ENCODE results near the gene SLC3A2. TPM values are rescaled to one million over a fixed set of nuclear protein-coding genes. Genes with fewer than 3 reads are reported as not detected.
"Not testable (repeated sequence)": the region's sequence is repeated elsewhere in the genome, so short reads cannot be mapped to it uniquely, and the experiment has no call there.

Gene SLC3A2
- total RNA-seq, 1 donor from 2014 or later, result 1,548 TPM

- Histone ChIP-seq H3K4me3 (ENCODE audit: low read depth, low read length) (peak overlapping the region; percentile 99), H3K27me3 (ENCODE audit: control insufficient read depth, insufficient read depth, low read length) (no peaks in the 10 kb centered on the region), H3K36me3 (ENCODE audit: control insufficient read depth, insufficient read depth, low read length) (peaks cover 21% of the 10 kb centered on the region)
- FAIRE-seq (no peak), DNase-seq (ENCODE audit: low read depth) (no peak)
- TF ChIP-seq, protein P1, sequence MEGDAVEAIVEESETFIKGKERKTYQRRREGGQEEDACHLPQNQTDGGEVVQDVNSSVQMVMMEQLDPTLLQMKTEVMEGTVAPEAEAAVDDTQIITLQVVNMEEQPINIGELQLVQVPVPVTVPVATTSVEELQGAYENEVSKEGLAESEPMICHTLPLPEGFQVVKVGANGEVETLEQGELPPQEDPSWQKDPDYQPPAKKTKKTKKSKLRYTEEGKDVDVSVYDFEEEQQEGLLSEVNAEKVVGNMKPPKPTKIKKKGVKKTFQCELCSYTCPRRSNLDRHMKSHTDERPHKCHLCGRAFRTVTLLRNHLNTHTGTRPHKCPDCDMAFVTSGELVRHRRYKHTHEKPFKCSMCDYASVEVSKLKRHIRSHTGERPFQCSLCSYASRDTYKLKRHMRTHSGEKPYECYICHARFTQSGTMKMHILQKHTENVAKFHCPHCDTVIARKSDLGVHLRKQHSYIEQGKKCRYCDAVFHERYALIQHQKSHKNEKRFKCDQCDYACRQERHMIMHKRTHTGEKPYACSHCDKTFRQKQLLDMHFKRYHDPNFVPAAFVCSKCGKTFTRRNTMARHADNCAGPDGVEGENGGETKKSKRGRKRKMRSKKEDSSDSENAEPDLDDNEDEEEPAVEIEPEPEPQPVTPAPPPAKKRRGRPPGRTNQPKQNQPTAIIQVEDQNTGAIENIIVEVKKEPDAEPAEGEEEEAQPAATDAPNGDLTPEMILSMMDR (IDR thresholded peaks at IDR 0.05; ENCODE audit: insufficient read depth, low read length, severe bottlenecking), result no peak
Observed at GRCh38 chr11:62856333-62856895, 24.3 kb upstream of the SLC3A2 start.

- no peak for FAIRE-seq
- H3K27me3 ChIP-seq (ENCODE audit: control insufficient read depth, insufficient read depth, low read length), result no peaks in the 10 kb centered on the region
- no peak overlapping the region for H3K4me3 ChIP-seq (ENCODE audit: low read depth, low read length)
- peak; percentile 64 for DNase-seq (ENCODE audit: low read depth)
- TF ChIP-seq, protein P1 (IDR thresholded peaks at IDR 0.05; ENCODE audit: insufficient read depth, low read length, severe bottlenecking), result no peak
- peaks cover 17% of the 10 kb centered on the region for H3K36me3 ChIP-seq (ENCODE audit: control insufficient read depth, insufficient read depth, low read length)
Observed at GRCh38 chr11:62857541-62857982, 23.1 kb upstream of the SLC3A2 start.

- DNase-seq (ENCODE audit: low read depth) (no peak), FAIRE-seq (no peak)
- TF ChIP-seq, protein P1 (IDR thresholded peaks at IDR 0.05; ENCODE audit: insufficient read depth, low read length, severe bottlenecking), result no peak
- Histone ChIP-seq H3K36me3 (ENCODE audit: control insufficient read depth, insufficient read depth, low read length) (peaks cover 12% of the 10 kb centered on the region), H3K4me3 (ENCODE audit: low read depth, low read length) (no peak overlapping the region), H3K27me3 (ENCODE audit: control insufficient read depth, insufficient read depth, low read length) (no peaks in the 10 kb centered on the region)
Observed at GRCh38 chr11:62858201-62858600, 22.5 kb upstream of the SLC3A2 start.

DNA sequence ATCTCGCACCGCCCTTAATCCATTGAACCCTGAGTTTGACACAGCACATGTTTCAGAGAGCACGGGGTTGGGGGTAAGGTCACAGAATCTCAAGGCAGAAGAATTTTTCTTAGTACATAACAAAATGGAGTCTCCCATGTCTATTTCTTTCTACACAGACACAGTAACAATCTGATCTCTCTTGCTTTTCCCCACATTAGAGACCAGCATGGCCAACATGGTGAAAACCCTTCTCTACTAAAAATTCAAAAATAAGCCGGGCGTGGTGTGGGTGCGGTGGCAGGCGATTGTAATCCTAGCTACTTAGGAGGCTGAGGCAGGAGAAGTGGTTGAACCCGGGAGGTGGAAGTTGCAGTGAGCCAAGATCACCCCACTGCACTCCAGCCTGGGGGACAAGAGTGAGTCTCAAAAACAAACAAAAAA lies 21.4 kb upstream of the SLC3A2 start:
- not testable (repeated sequence) for H3K4me3 ChIP-seq (ENCODE audit: low read depth, low read length); H3K27me3 ChIP-seq (ENCODE audit: control insufficient read depth, insufficient read depth, low read length); H3K36me3 ChIP-seq (ENCODE audit: control insufficient read depth, insufficient read depth, low read length); DNase-seq (ENCODE audit: low read depth); FAIRE-seq

- no peaks in the 10 kb centered on the region for H3K36me3 ChIP-seq (ENCODE audit: control insufficient read depth, insufficient read depth, low read length)
- DNase-seq (ENCODE audit: low read depth) (no peak), FAIRE-seq (no peak)
- no peak overlapping the region for H3K4me3 ChIP-seq (ENCODE audit: low read depth, low read length)
- no peaks in the 10 kb centered on the region for H3K27me3 ChIP-seq (ENCODE audit: control insufficient read depth, insufficient read depth, low read length)
- TF ChIP-seq, protein P1 (IDR thresholded peaks at IDR 0.05; ENCODE audit: insufficient read depth, low read length, severe bottlenecking), result no peak
Observed at GRCh38 chr11:62860835-62861563, 19.7 kb upstream of the SLC3A2 start.

- not testable (repeated sequence) for DNase-seq (ENCODE audit: low read depth); H3K4me3 ChIP-seq (ENCODE audit: low read depth, low read length); FAIRE-seq; H3K27me3 ChIP-seq (ENCODE audit: control insufficient read depth, insufficient read depth, low read length); H3K36me3 ChIP-seq (ENCODE audit: control insufficient read depth, insufficient read depth, low read length)
Observed at GRCh38 chr11:62861564-62862192, 19.0 kb upstream of the SLC3A2 start.

Data from bronchial epithelial cell (primary cell).